Left ventricle myocardium inferior (tissue), 1 donor: ENCODE measurements around the gene DPP10. TPM values are rescaled to one million over a fixed set of nuclear protein-coding genes. Genes with fewer than 3 reads are reported as not detected.

Experiments used
- DNase-seq: peaks from one replicate; pipeline ENCODE4 v3.0.0-alpha.2; 2020
- H3K27ac ChIP-seq: fragments of 200-600 bp; replicated peaks from 2 replicates; pipeline ENCODE4 v1.8.0; 2021
- H3K27me3 ChIP-seq: fragments of 200-600 bp; 2 replicates; pipeline ENCODE4 v1.8.0; 2021; ENCODE audit warnings: low read depth
- H3K36me3 ChIP-seq: fragments of 200-600 bp; 2 replicates; pipeline ENCODE4 v1.8.0; 2021
- H3K4me1 ChIP-seq: fragments of 200-600 bp; 2 replicates; pipeline ENCODE4 v1.8.0; 2021
- H3K4me3 ChIP-seq: fragments of 200-600 bp; 2 replicates; pipeline ENCODE4 v1.8.0; 2021; ENCODE audit warnings: mild to moderate bottlenecking, moderate library complexity
- H3K9me3 ChIP-seq: fragments of 200-600 bp; replicated peaks from 2 replicates; pipeline ENCODE4 v1.8.0; 2021
- CTCF ChIP-seq: fragments of 200-600 bp; IDR thresholded peaks from 2 replicates; pipeline ENCODE4 v1.8.0; 2021; ENCODE audit warnings: antibody characterized with exemption, mild to moderate bottlenecking, borderline replicate concordance
- intact Hi-C: fragments of 100-400 bp; cut with micrococcal nuclease; formaldehyde crosslinking; loops from one replicate; pipeline ENCODE4 v1.11.0; 2022
- total RNA-seq: library from RNA; stranded (reverse); fragmentation: NEBNext Ultra II Directional; extraction: Animal tissue kit (Norgen Biotek cat#: 25700); gene quantifications from one replicate; pipeline ENCODE4 v1.2.1, GENCODE V29; 2021
- donor health status: DM: no; HTN: yes; CAD: no; lungs with severe emphysema.

Gene DPP10
- total RNA-seq, 1 donor from 2014 or later = 0.16 TPM

- no peaks in the 10 kb centered on the region for H3K9me3 ChIP-seq
- no peaks in the 10 kb centered on the region for H3K27me3 ChIP-seq
- no peak for DNase-seq
- no peaks in the 10 kb centered on the region for H3K4me1 ChIP-seq
- TF ChIP-seq CTCF = no peak
- no peak overlapping the region for H3K4me3 ChIP-seq
- H3K36me3 ChIP-seq = no peaks in the 10 kb centered on the region
- intact Hi-C loops = no loop called here
- no peak overlapping the region for H3K27ac ChIP-seq
These were observed 417.5 kb downstream of the DPP10 start for GRCh38 chr2:114859726-114860510.

- intact Hi-C loops = no loop called here
- Histone ChIP-seq H3K36me3 (no peaks in the 10 kb centered on the region), H3K27me3 (no peaks in the 10 kb centered on the region), H3K4me1 (no peaks in the 10 kb centered on the region), H3K9me3 (no peaks in the 10 kb centered on the region), H3K4me3 (no peak overlapping the region), H3K27ac (no peak overlapping the region)
- DNase-seq = no peak
- TF ChIP-seq CTCF = no peak
These were observed 419.8 kb downstream of the DPP10 start for GRCh38 chr2:114862243-114862642.

- no peaks in the 10 kb centered on the region for H3K36me3 ChIP-seq
- intact Hi-C loops = no loop called here
- no peak for TF ChIP-seq CTCF
- H3K27ac ChIP-seq = no peak overlapping the region
- H3K4me3 ChIP-seq = no peak overlapping the region
- DNase-seq = no peak
- no peaks in the 10 kb centered on the region for H3K4me1 ChIP-seq
- no peaks in the 10 kb centered on the region for H3K27me3 ChIP-seq
- H3K9me3 ChIP-seq = no peaks in the 10 kb centered on the region
These were observed 422.5 kb downstream of the DPP10 start for GRCh38 chr2:114864901-114865300.

GRCh38 chr2:114880046-114880445, 437.6 kb downstream of the DPP10 start:
- TF ChIP-seq CTCF = no peak
- intact Hi-C loops = no loop called here
- peaks cover 7% of the 10 kb centered on the region for H3K27me3 ChIP-seq
- no peaks in the 10 kb centered on the region for H3K36me3 ChIP-seq
- no peak overlapping the region for H3K27ac ChIP-seq
- H3K4me3 ChIP-seq = no peak overlapping the region
- H3K9me3 ChIP-seq = no peaks in the 10 kb centered on the region
- no peak for DNase-seq
- no peaks in the 10 kb centered on the region for H3K4me1 ChIP-seq

GRCh38 chr2:114919985-114920384, 477.5 kb downstream of the DPP10 start:
- DNase-seq = no peak
- H3K9me3 ChIP-seq = peaks cover 14% of the 10 kb centered on the region
- no peak for TF ChIP-seq CTCF
- no peaks in the 10 kb centered on the region for H3K27me3 ChIP-seq
- intact Hi-C loops = no loop called here
- no peak overlapping the region for H3K27ac ChIP-seq
- H3K36me3 ChIP-seq = no peaks in the 10 kb centered on the region
- no peaks in the 10 kb centered on the region for H3K4me1 ChIP-seq
- no peak overlapping the region for H3K4me3 ChIP-seq
